HG03520 (cell line): ENCODE measurements around the gene NTN5.
"Not testable (repeated sequence)": the region's sequence is repeated elsewhere in the genome, so short reads cannot be mapped to it uniquely, and the experiment has no call there.

ENCODE experiments used
- ATAC-seq: cut with Tn5 transposase; IDR thresholded peaks from one replicate; pipeline ENCODE4 v1.9.1; 2021; ENCODE audit warnings: mild to moderate bottlenecking, moderate library complexity; ENCODE audit not compliant: unreplicated experiment

NTN5 gene

DNA sequence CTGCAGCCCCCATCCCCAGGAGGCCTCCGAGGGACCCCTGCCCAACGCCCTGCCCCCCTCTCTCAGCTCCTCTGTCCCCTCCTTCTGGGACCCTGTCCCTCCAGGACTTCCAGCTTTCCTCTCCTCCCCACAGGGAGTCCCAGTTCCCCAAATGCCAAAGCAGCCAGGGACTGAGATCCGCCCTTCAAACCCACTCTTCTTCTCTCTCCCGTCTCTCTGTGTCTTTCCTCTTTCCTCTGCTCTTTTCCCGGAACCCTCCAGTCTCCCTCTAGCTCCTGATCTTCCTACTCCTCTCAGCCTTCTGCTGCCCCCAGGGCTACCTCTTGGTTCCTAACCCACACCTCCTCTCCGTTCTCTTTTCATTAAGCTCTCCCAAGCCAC, 27.2 kb downstream of the NTN5 start:
- ATAC-seq = no peak

DNA sequence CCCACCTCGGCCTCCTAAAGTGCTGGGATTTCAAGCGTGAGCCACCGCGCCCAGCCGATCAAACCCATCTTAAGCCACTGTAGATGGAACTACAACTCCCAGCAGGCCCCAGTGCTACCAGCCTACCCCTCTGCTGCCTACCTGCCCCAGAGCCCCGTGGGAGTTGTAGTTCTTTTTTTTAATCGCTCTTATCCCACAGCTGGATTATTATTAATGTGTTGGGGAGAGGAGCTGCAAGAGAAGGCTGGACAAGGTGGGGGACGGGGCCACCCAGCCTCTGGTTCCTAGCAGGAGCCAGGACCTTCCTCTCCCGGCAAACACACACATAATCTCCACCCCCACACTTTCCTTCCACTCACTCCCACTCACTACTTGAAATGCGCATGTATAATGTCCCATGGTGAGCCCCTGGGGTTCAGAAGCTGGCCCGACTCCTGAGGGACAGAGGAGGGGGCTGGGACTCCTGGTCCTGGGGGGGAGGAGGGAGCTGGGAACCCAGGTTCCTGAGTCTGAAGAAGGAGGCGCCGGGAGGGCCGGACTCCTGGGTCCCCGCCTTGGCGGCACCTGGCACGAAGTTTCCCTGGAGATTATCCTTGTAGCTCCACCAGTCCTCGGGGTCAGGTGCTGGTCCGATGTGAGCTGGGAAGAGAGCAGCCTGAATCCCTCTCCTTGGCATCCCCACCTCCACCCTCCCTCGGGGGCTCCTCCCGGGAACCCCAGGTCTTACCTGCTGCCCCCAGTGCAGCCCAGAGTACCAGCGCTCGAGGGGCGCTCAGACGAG, 27.8 kb downstream of the NTN5 start:
- no peak for ATAC-seq

DNA sequence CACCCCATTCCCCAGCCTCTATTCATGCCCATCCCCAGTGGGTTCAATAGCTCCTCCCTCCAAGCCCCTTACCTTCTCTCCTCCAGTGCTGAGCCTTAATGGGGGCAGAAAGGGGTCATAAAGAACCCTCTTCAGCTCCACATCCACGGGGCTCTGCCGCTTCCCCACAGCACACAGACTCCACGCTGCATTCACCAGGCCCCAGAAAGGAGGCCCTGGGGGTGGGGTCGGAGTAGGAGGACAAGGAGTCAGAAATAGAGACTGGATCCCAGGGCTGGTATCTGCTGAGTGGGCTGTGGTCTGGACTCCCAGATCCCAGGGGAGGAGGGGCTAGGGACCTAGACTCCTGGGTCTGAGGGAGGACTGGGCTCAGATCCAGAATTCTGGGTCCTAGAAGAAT, 28.5 kb downstream of the NTN5 start:
- ATAC-seq = no peak

DNA sequence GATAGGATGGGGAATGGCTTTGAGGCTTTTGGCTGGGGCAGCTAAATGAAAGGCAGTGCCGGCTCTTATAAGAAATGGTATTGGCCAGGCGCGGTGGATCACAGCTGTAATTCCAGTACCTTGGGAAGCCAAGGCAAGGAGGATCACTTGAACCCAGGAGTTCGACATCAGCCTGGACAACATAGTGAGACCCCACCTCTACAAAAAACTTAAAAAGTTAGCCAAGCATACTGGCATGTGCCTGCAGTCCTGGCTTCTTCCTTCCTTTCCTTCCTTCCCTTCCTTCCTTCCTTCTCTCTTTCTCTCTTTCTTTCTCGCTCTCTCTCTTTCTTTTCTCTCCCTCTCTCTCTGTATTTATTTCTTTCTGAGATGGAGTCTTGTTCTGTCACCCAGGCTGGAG, 30.0 kb downstream of the NTN5 start:
- no peak for ATAC-seq

DNA sequence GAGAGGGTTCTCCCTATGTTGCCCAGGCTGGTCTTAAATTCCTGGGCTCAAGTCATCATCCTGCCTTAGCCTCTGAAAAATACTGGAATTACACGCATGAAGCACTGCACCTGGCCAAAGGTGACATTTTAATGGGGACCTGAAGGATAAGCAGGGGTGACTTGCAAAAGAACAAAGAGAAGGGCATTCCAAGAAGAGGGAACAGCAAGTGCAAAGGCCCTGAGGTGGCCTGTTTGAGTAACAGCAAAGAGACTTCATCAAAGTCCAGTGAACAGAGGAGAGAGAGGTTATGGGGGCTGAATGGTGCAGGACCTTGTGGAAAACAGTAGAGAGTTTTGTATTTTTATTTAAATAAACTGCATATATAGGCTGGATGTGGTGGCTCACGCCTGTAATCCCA, 31.0 kb downstream of the NTN5 start:
- ATAC-seq = no peak

DNA sequence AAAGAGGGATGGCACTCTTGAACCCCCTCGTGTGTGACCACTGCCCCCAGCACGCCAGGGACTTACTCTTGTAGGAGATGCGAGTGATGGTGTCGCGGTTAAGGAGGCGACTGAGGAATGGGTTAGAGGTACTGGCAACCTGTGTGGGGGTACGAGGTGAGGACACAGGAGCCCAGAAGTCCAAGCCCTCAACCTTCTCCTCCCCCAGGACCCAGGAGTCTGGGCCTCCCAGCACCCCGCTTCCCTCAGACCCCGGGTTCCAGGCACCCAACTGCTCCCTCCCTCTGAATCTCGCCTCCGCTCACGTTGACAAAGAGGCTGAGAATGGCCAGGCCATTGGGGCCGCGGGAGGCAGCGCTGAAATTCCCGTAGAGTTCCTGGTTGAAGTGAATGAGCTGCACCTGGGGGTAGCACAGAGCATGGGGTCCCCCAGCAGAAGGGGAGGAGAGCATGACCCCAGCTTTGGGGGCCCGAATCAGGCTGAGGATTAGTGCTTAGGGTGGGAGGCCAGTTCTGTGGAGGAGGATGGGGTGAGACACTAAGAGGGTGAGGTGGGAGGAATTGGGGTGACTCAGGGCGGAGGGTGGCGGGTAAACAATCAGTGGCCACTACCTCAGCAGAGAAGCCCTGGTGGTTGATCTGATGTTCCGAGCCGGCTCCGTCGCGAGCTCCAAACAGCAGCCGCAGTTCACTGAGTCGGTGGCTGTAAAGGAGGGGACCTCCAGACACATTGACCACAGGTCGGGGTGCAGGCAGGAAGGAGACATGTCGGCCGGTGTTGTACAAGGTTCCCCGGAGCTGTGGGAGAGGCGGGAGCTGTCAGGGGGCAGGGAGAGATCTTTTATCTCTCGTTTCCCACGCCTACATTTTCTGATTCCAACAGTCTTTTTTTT, 33.1 kb downstream of the NTN5 start:
- no peak for ATAC-seq

DNA sequence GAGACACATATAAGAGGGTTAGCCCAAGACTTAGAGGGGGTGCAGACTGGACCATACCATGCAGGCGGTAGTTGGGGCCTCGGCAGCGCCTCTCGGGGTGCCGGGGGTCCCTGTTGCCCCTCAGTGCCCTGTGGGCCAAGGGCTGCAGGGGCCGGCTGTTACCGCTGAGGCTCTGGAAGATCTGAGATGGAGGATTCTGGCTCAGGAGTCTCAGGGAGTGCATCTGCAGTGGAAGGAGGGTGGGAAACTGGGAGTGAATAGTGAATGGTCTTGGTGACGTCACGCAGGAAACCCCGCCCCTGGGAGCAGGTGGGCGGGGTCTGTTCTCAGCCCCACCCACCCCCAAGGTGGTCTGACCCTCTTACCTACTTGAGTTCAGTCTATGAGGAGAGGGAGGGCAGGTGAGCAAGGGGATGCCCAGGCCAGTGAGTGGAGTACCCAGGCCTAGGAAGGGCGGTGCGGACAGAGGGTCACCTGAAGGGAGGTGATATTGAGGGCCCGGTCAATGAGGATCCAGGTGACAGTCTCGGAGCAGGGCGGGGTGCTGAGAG, 33.9 kb downstream of the NTN5 start:
- no peak for ATAC-seq

DNA sequence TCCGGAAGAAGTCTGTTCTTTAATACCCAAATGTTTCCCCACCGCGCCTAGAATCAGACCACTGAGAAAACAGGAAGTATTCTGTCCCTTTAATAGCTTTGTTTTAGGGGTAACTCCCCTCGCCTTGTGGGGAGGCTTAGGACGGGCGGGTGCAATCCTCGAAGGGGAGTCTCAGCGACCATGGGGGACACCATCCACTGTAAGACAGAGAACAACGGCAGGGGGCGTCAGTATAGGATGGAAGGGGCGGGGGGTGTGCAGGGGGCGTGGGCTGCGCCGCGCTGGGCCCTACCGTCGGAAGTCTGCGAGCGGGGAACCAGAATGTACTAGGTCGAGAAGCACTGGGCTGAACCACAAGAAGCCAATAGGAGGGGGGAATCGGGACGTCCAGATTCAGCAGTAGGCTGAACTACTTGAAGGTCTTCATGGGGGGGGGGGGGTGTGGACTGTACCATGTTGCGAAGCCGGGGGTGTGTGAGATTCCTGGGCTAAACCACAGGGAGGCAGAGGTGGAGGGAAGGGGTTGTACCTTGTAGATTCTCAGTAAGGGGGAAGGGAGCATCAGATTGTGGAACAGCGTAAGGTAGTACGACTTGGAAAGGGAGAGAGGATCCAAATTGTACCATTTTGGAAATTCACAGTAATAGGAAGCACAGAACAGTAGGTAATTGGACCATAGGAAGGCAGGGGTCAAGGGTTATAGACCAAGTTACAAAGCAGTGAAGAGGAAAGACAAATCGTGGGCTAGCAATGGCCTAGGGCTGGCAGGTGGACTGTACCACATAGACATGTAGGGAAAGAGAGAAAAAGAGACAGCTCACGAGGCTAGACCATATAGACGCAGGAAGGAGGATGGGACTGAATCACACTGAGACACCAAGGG, 34.6 kb downstream of the NTN5 start:
- ATAC-seq = peak; percentile 10

DNA sequence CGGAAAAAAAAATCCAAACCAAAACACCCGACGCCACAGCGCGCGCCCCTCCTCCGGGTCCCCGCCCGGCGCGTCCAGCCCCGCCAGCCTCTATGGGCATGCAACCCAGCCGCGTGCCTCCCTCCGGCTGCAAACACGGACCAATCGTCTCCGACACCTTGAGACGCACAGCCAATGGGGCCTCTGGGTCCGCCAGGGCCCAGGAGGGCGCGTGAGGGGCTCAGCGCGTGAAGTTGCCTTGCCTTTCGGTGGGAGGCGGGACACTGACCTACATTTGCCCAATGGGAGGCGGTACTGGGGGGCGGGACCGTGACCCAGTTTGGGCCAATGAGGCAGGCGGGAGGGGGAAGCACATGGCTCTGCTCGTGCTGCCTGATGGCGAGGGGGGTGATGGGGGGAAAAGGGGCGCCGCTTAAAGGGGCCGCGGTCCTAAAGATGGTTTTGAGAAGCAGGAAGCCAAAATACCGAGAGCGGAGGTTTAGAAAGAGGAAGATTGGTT, 35.3 kb downstream of the NTN5 start:
- ATAC-seq = peak; percentile 62

DNA sequence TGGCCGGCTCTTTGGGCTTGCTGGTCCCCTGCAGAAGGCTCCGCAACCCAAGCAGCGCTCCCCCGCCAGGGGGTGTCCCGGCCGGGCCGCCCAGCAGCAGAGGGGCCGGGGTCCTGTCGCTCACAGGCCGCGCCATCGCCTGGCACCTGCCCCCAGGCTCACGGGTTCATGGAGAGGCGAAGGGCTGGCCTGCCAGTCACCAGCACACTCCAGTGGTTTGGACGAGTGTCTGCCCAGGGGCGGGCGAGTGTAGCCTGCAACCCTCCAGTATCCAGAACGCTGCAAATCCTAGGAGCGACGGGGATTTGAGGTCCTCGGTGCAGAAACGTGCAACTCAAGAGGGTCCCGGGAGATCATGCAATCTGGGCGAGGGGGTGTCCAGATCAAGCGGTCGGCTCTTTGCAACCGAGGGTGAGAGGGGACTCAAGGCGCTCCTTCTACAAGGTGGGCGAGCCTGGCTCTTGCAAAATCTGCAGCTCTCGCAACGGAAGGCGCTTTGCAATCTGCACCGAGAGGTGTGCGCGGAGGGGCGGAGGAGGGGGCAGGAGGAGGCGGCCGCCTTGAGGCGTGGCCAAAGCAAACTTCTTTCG, 35.9 kb downstream of the NTN5 start, which contains the start of gene DBP:
DBP (minus strand) TSS at position 521 of the 590 bp plus-strand sequence; CDS start at position 136, 385 bp downstream.
- no peak for ATAC-seq

DNA sequence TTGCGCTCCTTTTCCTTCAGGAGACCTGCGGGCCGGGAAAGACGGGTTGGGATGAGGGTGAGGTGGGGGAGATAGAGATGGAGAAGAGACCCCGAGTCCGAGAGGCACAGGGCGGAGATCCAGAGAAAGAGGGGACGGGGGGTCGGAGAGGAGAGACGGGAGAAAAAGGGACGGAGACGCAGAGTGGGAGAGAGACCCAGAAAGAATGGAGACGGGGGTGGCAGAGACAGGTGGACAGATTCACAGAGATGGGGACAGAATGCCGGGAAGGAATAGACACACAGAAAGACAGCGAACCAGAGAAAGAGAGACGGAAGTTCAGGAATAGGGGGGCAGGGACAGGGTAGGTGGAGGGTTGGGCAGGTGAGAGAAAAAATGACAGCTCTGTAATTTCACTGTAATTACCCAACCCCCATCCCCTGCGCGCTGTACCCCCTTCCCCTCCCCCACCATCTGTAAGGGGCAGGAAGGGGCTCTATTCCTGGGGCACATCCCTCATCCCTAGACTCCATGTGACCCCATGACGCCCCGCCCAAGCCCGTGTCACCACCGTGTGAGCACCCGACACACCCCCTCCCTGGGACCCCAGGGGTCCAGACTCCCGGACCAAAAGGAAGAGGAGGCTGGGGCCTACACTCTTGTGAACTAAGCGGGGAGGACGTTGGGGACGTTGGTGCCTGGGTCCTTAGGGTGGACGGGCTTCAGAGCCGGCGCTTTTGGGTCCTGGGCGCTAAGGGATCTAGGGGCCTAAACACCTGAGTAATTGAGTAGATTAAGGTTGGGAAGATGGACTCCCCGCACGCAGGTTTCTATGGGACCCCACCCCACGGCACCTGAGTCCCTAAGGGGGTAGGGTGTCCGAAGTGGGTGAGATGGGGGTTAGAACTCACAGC, 36.6 kb downstream of the NTN5 start:
- no peak for ATAC-seq

DNA sequence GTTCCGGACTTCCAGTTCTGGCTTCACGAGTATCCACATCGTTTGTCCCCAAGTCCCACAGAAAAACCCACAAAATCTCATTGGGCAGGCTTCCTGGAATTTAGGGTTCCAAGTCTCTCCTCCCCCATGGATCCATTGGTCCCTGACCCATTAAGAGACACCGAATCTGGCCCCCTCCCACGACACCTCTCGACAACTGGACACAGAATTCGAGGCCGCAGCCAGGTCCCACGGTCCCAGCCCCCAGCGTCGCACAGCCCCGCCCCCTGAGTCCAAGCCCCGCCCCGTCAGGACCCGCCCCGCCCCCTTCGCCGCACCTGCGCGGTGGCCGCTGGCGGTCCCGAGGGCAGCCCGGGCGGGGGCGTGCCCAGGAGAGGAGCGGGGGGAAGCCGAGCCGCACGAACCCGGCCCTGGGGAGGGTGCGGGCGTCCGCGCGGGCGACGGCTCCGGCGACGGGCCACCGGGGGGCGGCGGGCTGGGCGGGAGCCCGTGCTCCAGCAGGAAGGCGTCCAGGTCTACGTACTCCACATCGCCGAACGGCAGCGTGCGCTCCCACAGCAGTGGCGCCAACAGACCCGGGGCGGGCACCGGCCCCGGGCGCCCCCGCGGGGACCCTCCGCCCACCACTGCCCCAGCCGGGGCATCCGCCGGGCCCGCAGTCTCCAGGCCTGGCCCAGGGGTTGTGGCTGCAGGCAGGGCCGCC, 37.4 kb downstream of the NTN5 start:
- ATAC-seq = no peak

DNA sequence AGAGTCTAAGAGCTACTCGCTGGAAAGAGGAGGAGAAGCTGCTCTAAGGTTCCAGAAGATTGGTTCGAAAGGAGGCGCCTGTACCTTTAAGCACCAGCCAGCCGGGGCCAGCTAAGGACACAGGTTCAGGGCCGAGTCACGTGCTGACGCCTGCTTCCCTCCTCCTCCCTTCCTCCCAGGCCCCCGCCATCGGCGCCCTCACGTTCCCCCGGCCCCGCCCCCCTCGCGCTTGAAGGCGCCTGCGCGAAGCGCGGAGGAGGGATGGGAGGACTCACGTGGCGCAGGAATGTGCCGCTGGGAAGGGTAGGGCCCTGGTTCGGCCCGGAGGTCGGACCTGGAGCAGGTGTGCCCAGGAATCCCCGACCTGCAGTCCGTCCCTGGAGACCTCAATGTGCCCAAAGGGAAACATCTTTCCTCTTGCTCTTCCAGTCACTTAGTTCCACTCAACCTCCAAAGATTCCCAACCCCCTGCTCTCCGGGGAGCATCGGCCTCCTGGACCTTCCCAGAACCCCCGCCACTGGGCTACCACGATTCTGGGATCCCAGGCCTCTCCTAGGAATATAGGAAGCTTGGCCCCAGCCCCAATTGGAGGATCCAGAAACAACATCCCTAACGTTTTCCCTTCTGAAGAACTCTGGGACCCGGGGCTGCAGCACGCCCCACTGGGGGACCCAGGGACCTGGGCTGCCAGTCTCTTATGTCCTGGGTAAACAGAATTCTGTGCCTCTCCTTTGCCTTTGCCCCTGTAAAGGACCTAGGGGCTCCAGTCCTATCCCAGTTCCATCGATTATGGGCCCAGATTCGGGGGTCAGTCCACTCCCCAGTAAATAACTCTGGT, 38.2 kb downstream of the NTN5 start:
- no peak for ATAC-seq

DNA sequence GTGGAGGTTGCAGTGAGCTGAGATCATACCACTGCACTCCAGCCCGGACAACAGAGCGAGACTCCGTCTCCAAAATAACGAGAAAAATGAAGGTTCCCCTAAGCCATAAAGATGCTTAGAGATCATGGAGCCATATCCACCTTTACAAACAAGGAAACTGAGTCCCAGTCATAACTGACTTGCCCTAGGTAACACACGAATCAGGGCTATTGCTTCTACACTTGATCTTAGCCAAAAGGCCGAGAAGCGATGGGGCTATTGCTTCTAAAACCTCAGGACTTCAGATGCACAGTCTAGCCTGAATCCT, 38.8 kb downstream of the NTN5 start:
- ATAC-seq = no peak

DNA sequence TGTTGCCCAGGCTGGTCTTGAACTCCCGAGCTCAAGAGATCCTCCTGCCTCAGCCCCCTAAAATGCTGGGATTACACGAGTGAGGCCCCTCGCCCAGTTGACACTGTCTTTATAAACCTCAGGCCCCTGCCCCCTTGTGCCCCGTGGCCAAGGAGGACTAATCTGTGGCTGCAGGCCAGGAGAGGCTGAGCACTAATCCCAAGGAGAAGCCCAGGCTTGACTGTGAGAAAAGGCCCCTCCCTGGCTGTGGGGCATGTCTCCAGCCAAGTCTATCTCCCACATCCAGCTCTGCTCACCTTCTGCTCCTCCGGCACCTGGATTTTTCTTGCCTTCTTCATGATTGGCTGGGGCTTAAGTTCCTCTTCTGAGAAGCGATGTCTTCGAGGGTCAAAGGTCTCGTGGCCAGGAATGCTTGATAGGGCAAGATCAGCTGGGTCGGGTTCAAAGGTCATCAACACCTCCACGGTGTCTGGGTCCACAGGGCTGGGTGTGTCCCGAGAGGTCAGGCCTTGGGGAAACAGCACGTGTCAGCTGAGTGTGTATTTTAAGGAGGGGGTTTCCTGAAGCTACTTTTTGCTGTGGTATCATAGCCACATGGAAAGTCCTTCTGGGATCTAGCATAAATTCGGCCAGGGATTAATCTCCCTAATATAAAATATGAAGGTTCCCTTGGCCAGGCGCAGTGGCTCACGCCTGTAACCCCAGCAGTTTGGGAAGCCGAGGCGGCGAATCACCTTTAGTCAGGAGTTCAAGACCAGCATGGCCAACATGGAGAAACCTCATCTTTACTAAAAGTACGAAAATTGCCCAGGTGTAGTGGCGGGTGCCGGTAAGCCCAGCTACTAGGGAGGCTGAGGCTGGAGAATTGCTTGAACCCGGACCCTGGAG, 39.4 kb downstream of the NTN5 start:
- ATAC-seq = no peak

DNA sequence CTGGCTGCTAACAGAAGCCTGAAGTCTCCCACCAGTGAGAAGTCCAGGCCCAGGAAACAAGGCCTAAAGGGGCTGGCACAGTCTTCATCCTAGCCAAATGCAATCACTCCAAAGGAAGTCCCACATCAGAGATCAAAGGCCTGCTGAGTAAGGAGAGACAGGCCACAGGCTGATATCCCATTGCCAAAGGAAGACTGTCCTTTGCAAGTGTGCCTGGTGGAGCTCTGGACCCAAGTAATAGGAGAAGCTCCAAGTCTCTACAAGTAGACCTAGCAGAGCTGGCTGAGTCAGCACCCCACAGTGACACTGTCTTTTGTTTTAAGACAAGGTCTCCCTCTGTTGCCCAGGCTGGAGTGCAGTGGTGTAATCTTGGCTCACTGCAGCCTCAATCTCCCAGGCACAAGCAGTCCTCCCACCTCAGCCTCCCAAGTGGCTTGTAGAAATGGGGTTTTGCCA, 40.1 kb downstream of the NTN5 start:
- no peak for ATAC-seq

DNA sequence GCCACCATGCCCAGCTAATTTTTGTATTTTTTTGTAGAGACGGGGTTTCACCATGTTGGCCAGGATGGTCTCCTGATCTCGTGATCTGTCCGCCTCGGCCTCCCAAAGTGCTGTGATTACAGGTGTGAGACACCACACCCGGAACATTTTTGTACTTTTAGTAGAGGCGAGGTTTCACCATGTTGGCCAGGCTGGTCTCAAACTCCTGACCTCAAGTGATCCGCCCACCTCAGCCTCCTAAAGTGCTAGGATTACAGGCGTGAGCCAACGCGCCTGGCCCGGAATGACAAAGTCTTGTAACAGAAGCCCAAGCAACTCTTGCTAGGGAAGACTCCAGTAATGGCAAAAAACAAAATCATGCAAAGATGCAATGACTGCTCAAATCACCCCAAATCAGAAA, 40.5 kb downstream of the NTN5 start:
- ATAC-seq = not testable (repeated sequence)
